Measurements from ENCODE around the gene DBH.

The DBH gene

DNA sequence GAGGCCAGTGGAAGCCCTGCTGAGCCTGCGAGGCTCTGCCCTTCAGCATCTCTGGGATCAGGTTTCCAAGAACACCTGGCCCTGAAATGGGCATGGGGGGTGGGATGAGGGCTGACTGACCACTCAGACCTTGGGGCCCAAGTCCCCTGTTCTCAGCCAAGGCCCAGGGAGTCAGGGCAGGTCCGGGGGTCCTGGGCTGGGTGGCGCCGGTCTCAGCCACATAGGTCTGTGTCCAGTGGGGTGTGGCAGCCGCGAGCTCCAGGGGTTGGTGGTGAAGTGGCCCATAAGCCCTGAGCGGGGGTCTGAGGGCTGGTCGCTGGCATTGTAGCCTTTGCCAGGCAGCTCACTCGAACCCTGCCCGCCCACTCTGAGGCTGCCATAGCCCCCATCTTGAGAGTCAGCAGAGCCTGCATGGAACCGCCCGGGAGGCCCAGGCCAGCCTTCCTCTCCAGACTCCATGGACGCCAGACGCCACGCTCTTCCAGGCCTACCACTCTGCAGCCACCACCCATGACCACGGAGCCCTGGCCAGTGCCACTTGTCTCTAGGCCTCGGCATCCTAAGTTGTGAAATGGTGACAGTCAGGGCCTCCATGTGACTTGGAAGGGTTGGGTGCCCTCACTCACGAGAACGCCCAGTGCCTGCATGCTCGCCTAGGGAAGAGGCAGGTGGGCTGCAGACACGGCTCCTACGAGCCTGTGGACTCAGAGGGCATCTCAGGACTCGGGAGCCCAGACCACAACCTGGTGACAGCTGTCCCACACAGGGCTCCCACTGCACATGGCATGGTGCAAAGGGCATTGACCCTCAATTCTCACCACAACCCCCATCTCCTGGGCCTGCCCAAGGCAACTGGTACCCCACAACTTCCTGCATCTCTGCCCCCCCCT is 6.7 kb upstream of the DBH start:
- DNase-seq (ENCODE audit: extremely low read depth, low read depth): no peak
- no peak overlapping the region for H3K4me3 ChIP-seq (replicated peaks; ENCODE audit: low read depth, low read length)
- TF ChIP-seq CTCF (IDR thresholded peaks at IDR 0.05; ENCODE audit: low read depth, low read length, missing control alignments): no peak

GRCh38 chr9:133631111-133631510 is 5.1 kb upstream of the DBH start:
- no peak for TF ChIP-seq CTCF (IDR thresholded peaks at IDR 0.05; ENCODE audit: low read depth, low read length, missing control alignments)
- no peak for DNase-seq (ENCODE audit: extremely low read depth, low read depth)
- no peak overlapping the region for H3K4me3 ChIP-seq (replicated peaks; ENCODE audit: low read depth, low read length)

GRCh38 chr9:133632806-133633680 is 3.1 kb upstream of the DBH start:
- H3K4me3 ChIP-seq (replicated peaks; ENCODE audit: low read depth, low read length): no peak overlapping the region
- no peak for DNase-seq (ENCODE audit: extremely low read depth, low read depth)
- TF ChIP-seq CTCF (IDR thresholded peaks at IDR 0.05; ENCODE audit: low read depth, low read length, missing control alignments): no peak

DNA sequence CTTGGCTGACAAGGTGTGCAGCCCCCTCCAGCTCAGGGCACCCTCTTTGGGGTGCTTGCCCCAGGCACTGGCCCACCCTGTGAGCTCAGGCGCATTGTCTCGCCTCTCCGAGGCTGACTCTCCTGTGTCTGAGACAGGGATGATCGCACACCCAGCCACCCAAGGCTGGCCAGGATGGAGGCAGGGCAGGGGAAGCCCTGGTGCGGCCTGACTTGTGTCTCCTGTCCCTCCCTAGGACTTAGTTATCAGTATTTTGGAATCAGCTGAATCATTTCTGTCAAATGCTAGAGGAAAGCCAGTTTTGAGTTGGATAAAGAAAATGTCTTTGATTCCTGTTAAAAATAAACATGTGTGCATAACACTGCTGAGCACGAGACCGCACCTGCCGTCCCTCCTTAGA is 2.5 kb upstream of the DBH start:
- no peak for TF ChIP-seq CTCF (IDR thresholded peaks at IDR 0.05; ENCODE audit: low read depth, low read length, missing control alignments)
- no peak for DNase-seq (ENCODE audit: extremely low read depth, low read depth)
- no peak overlapping the region for H3K4me3 ChIP-seq (replicated peaks; ENCODE audit: low read depth, low read length)

GRCh38 chr9:133634081-133634691 is 2.0 kb upstream of the DBH start:
- TF ChIP-seq CTCF (IDR thresholded peaks at IDR 0.05; ENCODE audit: low read depth, low read length, missing control alignments): no peak
- DNase-seq (ENCODE audit: extremely low read depth, low read depth): no peak
- no peak overlapping the region for H3K4me3 ChIP-seq (replicated peaks; ENCODE audit: low read depth, low read length)

GRCh38 chr9:133635098-133635497 is 1.1 kb upstream of the DBH start:
- DNase-seq (ENCODE audit: extremely low read depth, low read depth): no peak
- no peak overlapping the region for H3K4me3 ChIP-seq (replicated peaks; ENCODE audit: low read depth, low read length)
- TF ChIP-seq CTCF (IDR thresholded peaks at IDR 0.05; ENCODE audit: low read depth, low read length, missing control alignments): no peak

Data from HFF-Myc (cell line).